ENCODE measurements around the gene MACROD1. TPM values are rescaled to one million over a fixed set of nuclear protein-coding genes. Genes with fewer than 3 reads are reported as not detected.

MACROD1 gene
- total and polyA plus RNA-seq, 2 of the 13 experiments (the other 11 are each of a cell fraction or from before 2014, with no cell fraction given) = 23.1 to 34.5 TPM

GRCh38 chr11:64185175-64185692 is 19.3 kb upstream of the MACROD1 start (continued):
- TF ChIP-seq ZNF512B (CRISPR knock-in tag; IDR thresholded peaks at IDR 0.05; ENCODE audit: borderline replicate concordance) (0 out of 2 replicates have a peak, but pooled peaks have one; percentile 47), SUZ12 (IDR thresholded peaks at IDR 0.05; ENCODE audit: low read depth, low read length) (no peak), ZNF296 (CRISPR knock-in tag; conservative IDR thresholded peaks at IDR 0.05) (peak; percentile 95), ZNF605 (CRISPR knock-in tag; IDR thresholded peaks at IDR 0.05) (peak; percentile 98), ZNF333 (CRISPR knock-in tag; IDR thresholded peaks at IDR 0.05; ENCODE audit: borderline replicate concordance) (peak; percentile 94), ZNF564 (CRISPR knock-in tag; IDR thresholded peaks at IDR 0.05) (peak; percentile 90), AKNA (CRISPR knock-in tag; IDR thresholded peaks at IDR 0.05; ENCODE audit: borderline replicate concordance) (0 out of 2 replicates have a peak, but pooled peaks have one; percentile 42), JUNB (CRISPR knock-in tag; IDR thresholded peaks at IDR 0.05; ENCODE audit: borderline replicate concordance) (peak; percentile 73), ATF1 (CRISPR knock-in tag; IDR thresholded peaks at IDR 0.05) (no peak), IRX3 (CRISPR knock-in tag; IDR thresholded peaks at IDR 0.05; ENCODE audit: borderline replicate concordance, low read depth) (peak; percentile 97), ZEB1 (IDR thresholded peaks at IDR 0.05; ENCODE audit: insufficient replicate concordance, low read depth) (no peak), FOXO4 (CRISPR knock-in tag; conservative IDR thresholded peaks at IDR 0.05) (0 out of 2 replicates have a peak, but pooled peaks have one; percentile 80), RAD51 (IDR thresholded peaks at IDR 0.05; ENCODE audit: borderline replicate concordance) (peak; percentile 69), MAX (IDR thresholded peaks at IDR 0.05) (peak; percentile 98), ZNF317 (CRISPR knock-in tag; IDR thresholded peaks at IDR 0.05) (peak; percentile 71; the same call in 1 of the 2 replicates), KDM1A (CRISPR knock-in tag; IDR thresholded peaks at IDR 0.05) (peak; percentile 45; the same call in 1 of the 2 replicates), RXRB (CRISPR knock-in tag; IDR thresholded peaks at IDR 0.05; ENCODE audit: borderline replicate concordance) (peak; percentile 63), HMGXB4 (CRISPR knock-in tag; IDR thresholded peaks at IDR 0.05; ENCODE audit: borderline replicate concordance in 1 of 2, low read depth in 1 of 2) (peak; percentile 31 to 83; a peak in 3 of 4 replicates)

All from HepG2 (cell line).